ENCODE data around the gene ZDHHC14. TPM values are rescaled to one million over a fixed set of nuclear protein-coding genes. Genes with fewer than 3 reads are reported as not detected.

ZDHHC14 gene
- polyA plus RNA-seq, 10 donors: 4.6 to 8.5 (median 5.5) TPM

DNA sequence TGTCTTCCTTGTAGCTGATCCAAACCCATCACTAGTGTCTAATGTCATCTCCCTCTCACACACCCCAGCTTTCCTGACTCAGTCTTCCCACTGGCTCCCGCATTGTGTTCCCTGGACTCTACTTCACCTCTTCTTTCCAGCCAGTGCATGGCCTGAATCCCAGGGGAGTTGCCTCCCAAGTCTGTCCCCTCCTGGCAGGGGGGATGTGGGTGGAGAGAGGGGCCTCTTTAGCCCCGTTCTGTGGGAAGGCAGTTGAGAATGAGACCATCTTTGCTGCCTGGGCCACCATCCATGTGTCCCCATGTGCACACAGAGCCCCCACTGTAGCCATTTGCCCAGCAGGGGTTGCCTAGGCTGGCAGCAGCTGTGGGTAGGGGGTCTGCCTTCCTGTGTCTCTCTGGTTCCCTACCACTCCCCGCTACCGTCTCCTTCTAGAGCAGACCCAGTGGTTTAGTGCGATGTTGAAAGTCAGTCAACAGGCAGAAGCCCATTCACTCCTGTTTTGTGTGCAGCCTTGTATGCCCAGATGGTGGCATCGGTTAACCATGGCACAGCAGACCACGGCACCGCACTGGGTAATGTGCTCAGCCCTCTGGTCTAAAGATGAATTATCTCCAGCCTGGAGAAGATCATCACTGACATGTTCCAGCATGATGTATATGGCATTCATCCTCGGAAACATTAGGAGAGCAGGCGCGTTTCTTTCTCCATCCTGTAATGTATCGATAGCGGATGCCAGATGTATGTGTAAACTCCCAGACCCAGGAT, 263.2 kb downstream of the ZDHHC14 start:
- DNase-seq: peak in 1 of 3 donors; percentile 48

DNA sequence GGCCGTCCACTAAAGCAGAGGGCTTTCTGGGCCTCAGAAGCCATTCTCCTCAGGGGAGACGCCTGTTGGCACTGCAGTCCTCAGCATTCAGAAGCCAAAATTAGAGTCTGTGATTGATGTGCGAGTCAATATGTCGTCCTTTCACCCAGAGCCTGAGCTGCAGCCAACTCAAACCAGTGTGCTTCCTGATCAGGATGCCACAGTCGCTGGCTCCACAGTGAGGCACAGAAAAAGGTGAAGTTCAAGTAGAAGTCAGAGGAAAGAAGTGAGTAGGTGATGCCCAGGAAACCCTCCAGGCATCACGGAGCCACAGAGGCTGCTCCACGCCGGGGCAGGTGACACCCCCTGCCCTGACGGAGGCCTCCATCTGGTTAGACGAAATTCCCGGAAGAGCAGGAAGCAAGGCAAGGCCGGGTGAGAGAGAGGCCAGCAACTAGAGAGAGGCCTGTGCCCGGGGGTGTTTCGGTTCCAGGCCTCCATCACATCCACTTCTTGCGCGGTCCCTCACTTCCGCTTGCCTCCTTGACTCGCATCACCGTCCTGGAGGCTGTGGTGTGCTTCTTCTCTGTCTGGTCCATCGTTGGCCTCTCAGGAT, 264.3 kb downstream of the ZDHHC14 start:
- no peak for DNase-seq

- DNase-seq: no peak
These were observed 265.0 kb downstream of the ZDHHC14 start for GRCh38 chr6:157646012-157646411.

DNA sequence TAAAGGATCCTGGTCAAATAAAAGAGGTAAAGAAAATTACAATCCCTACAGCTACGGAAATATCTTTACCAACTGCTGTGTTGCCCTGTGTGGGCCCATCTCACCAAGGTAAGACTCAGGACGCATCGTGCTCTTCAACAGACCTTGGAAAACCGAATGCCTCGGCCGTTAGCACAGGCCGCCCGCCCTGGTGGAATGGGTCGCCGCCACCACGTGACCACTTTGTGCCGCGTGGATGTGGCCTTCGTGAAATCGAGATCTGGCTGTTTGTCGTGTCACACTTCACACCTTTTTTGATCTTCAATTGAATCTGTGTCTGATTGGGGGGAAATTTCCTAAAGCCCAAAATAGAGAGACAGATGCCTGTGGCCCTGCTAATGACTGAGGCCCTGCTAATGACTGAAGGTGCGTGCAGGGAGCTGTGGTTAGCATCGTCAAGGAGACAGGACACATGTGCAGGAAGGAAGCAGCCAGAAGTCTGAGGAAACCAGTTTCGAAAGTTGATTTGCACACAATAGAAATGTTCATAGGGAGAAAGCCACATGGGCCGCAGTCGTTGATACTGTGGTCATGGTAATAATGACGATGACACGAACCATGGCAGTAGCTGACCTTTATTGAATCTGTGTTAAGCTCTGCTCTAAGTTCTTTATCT, 266.4 kb downstream of the ZDHHC14 start:
- no peak for DNase-seq

GRCh38 chr6:157648561-157648960, 267.6 kb downstream of the ZDHHC14 start:
- no peak for DNase-seq

- peak in 1 of 3 donors; percentile 58 for DNase-seq
These were observed 268.6 kb downstream of the ZDHHC14 start for GRCh38 chr6:157649311-157650260.

DNA sequence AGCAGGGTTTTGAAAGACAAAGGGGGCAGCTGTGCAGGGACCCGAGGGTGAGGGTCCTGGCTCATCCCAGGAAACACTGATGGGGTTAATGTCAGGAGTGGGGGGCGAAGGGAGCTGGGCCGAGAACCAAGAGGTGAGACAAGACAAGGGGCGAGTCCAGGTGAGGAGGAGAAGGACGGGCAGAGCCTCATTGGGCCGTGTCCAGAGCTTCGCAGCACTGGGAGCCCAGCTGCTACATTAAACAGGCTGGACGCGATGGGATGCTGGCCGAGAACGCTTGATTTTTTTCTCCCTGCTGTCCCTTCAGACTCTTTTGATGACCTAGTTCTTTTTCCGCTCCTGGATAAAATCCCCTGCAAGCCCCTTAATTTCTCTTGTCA, 269.3 kb downstream of the ZDHHC14 start:
- peak; percentile 45 to 93 (median 84) for DNase-seq

- no peak for DNase-seq
These were observed 269.8 kb downstream of the ZDHHC14 start for GRCh38 chr6:157650801-157651200.

DNA sequence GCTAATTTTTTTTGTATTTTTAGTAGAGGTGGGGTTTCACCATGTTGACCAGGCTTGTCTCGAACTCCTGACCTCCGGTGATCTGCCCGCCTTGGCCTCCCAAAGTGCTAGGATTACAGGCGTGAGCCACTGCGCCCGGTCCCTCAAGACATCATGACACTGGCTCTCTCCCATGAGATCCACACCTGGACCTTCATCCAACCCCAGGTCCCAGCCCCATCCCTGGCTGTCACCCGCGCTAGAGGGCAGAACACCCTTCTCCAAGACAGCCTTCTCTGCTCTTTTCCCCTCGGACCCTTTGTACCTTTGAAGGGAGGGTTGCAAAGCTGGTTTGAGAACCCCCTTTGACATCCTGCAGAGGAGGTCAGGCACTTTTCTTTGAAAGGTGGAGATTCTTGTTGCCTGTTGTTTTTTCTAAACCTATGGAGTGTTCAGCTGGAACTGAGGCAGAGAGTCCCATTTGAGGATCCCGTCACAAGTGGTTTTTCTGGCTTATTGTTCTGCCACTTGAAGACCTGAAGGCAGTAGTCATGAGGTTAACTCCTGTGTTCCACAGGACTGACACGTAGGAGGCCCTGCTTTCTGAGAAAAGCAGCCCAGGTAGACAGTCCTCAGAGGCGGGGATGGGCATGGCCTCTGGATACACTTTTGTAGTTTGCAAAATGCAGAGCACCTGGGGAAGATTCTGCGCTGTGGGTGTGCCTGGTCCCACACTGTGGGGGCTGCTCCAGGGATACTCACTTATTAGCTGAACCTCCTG, 270.9 kb downstream of the ZDHHC14 start:
- DNase-seq: no peak

- no peak for DNase-seq
These were observed 271.8 kb downstream of the ZDHHC14 start for GRCh38 chr6:157652601-157653363.

DNA sequence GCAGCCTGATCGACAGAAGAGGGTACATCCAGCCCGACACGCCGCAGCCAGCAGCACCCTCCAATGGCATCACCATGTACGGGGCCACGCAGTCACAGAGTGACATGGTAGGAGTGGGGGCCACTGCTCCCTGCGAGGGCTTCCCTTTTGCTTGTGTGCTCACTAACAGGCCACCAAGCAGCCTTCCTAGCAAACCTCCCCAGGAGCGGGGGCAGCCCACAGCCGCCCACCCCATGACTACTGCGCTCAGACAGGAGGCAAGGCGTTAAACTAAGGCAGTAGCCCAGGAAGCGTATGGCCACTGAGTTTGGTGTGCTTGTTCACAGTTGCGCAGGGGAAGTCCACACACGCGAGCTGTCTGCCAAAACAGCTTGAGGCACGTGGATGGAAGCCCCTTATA, 272.5 kb downstream of the ZDHHC14 start:
- no peak for DNase-seq

DNA sequence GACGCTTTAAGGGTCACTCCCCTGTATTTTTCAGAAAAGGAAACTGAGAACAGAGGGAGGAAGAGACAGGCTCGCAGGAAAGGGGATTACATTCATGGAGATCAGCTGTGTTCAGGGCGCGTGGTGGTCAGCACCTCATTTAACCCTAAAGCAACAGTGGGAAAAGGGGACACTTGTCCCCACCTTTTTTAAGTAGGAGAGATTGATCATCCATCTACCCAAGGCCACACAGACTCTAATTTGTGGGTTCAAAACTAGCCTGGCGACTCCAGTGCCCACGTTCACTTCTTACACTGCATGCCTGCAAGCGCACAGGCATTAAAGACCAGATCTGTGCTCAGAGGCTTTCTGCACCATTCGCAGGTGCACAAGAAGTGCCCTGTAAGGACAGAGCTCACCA, 274.1 kb downstream of the ZDHHC14 start:
- DNase-seq: no peak

DNA sequence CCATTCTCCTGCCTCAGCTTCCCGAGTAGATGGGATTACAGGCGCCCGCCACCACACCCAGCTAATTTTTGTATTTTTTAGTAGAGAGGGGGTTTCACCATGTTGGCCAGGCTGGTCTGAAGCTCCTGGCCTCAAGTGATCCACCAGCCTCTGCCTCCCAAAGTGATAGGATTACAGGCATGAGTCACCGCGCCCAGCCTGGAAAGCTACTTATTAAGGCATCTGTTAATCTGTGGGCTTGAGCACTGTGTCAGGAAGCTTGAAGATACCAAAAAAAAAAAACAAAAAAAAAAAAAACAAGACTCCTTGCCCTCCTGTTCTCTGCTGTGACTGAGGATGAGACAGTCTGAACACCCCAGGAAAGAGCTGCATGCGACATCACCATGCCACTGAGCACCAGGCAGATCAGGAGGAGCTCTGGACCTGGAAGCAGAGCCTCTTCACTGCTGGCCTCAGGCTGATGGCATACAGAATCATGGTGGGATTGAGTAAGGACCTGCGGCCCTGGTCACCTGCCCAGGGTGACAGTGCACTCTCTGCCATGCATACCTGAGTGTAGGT, 275.5 kb downstream of the ZDHHC14 start:
- DNase-seq: no peak

DNA sequence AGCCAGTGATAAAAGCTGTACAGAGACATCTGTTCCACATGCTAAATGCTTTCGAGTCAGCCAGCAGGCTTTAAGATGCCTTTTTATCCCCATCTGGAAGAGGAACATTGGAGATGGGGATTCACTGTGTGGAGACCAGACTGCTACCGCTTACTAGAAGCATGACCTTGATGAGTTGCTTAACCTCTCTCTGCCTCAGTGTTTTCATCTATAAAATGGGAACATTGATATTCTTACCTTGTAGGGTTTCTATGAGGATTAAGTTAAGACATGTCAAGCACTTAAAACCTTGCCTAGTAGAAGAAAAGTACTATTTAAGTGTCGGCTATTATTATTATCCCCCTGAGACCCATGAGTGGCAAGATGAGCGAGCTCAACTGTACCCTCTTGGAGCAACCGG, 276.8 kb downstream of the ZDHHC14 start:
- DNase-seq: no peak

- DNase-seq: no peak
These were observed 277.3 kb downstream of the ZDHHC14 start for GRCh38 chr6:157658301-157658700.

DNA sequence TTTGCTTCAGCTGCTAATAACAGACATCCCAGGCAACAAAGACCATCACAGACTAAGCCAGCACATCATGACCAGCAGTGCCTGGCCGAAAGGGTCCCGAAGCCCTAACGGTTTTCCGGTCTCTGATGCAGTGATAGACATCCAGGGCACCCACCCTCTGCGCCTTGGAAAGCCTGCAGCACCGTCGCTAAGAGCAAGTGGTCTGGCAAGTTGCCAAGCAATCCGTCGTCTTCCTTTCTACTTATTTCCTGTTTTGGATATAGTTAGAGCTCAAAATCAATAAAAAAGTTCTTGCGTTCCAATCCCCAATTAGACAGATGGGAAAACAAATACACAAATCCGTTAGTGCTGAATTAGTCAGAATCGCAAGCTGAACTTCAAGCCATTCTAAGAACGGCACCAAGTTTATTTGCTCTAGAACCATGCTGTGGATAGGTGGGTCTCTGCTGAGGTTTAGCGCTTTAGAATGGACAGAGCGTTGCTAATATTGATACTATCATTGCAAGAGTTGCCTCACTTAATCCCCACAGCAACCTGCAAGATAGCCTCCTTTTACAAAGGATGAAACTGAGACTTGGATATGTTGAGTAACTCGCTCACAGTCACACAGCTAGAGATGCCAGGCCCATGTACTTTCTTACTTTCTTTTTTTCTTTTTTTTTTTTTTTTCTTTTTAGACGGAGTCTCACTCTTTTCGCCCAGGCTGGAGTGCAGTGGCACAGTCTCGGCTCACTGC, 278.7 kb downstream of the ZDHHC14 start:
- peak in 1 of 3 donors; percentile 47 for DNase-seq

DNA sequence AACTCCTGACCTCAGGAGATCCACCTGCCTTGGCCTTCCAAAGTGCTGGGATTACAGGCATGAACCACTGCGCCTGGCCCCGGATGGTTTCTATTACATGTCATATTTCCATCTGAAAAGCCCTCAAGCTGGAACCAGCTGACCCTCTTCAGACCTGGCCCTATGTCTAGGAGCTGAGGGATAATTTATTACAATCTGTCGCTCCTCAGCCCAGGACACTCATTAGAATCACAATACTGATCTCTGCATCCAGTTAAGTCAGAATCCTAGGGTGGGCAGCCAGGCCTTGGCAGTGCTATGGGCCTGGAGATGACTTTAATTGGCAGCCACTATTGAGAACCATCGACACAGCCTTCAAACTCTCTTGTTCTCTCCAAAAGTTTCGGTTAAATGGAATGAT, 279.4 kb downstream of the ZDHHC14 start:
- no peak for DNase-seq

DNA sequence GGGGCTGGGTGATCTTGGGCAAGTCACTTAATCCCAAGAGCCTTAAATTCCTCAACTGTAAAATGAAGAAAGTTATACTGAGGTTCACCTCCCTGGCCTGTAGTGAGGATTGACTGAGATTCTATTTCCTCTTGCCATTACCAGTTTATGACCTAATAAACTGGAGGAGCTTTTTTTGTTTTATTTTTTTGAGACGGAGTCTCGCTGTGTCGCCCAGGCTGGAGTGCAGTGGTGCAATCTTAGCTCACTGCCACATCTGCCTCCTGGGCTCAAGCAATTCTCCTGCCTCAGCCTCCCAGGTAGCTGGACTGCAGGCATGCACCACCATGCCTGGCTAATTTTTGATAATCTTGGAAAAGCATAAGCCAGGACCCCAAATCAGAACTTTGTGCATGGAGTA, 280.7 kb downstream of the ZDHHC14 start:
- no peak for DNase-seq

GRCh38 chr6:157663261-157663660, 282.3 kb downstream of the ZDHHC14 start:
- DNase-seq: no peak
